ENCODE results near the gene CALCB. TPM values are rescaled to one million over a fixed set of nuclear protein-coding genes. Genes with fewer than 3 reads are reported as not detected.

CALCB gene
- total RNA-seq, 1 experiment from 2014 or later: not detected

- Histone ChIP-seq H3K23me2 (ENCODE audit: insufficient read length, low read depth, low read length, poor library complexity, severe bottlenecking) (peaks cover 8% of the 10 kb centered on the region), H2BK12ac (ENCODE audit: insufficient read length, low read depth, low read length) (no peak overlapping the region)
- TF ChIP-seq CTCF (conservative IDR thresholded peaks at IDR 0.05): no peak
These were observed 1.8 kb downstream of the CALCB start for GRCh38 chr11:15075162-15075526.

More at GRCh38 chr11:15075162-15075526, 1.8 kb downstream of the CALCB start:
- no peak overlapping the region for H4K5ac ChIP-seq (ENCODE audit: insufficient read length, low read depth, low read length)
- no peak overlapping the region for H2BK120ac ChIP-seq (ENCODE audit: low read depth, low read length, poor library complexity, severe bottlenecking)
- WGBS (ENCODE audit: extremely low coverage, insufficient read length, low lambda C conversion rate): no CpG with 5 or more reads among the region's 4 CpGs
- no peak for DNase-seq
- no peak overlapping the region for H2AK5ac ChIP-seq (ENCODE audit: insufficient read length, low read length)
- no peak overlapping the region for H3K9ac ChIP-seq (ENCODE audit: extremely low read depth, insufficient read length, low read length)
- no peak overlapping the region for H3K23ac ChIP-seq (ENCODE audit: insufficient read length, low read depth, low read length)
- Mint-ChIP-seq H3K4me1 (peaks cover 9 to 12% of the 10 kb centered on the region in 2 experiments), H3K27ac (no peak overlapping the region), H3K4me3 (no peak overlapping the region), H3K36me3 (ENCODE audit: insufficient read depth in 1 of 3, low read depth in 3 of 3) (peaks cover 0 to 9% (median under 1%) of the 10 kb centered on the region in 3 experiments; a peak in 5 of 7 replicates), H3K9me3 (peaks cover 15 to 19% of the 10 kb centered on the region in 2 experiments), H3K27me3 (ENCODE audit: low read depth) (peaks cover 17% of the 10 kb centered on the region)
- H3K14ac ChIP-seq (ENCODE audit: insufficient read depth, low read length): no peak overlapping the region
- no peaks in the 10 kb centered on the region; the same call in 1 of the 2 replicates for H3K27me3 ChIP-seq (ENCODE audit: insufficient read depth, low read length)
- H3K4me2 ChIP-seq (ENCODE audit: insufficient read depth, insufficient read length, low read length): no peak overlapping the region
- H2BK20ac ChIP-seq (ENCODE audit: low read depth, low read length, poor library complexity, severe bottlenecking): no peak overlapping the region
- H3K18ac ChIP-seq (ENCODE audit: insufficient read length, low read depth, low read length): no peak overlapping the region
- H4K20me1 ChIP-seq (ENCODE audit: control insufficient read depth, insufficient read depth, insufficient read length): no peaks in the 10 kb centered on the region
- H3K79me1 ChIP-seq (ENCODE audit: insufficient read depth, low read depth, low read length, poor library complexity, severe bottlenecking): no peaks in the 10 kb centered on the region
- H4K91ac ChIP-seq (ENCODE audit: insufficient read length, low read depth, low read length): no peak overlapping the region
- no peaks in the 10 kb centered on the region for H3K9me3 ChIP-seq (ENCODE audit: control insufficient read depth, low read depth, low read length)
- no peaks in the 10 kb centered on the region for H3K79me2 ChIP-seq (ENCODE audit: insufficient read depth, low read length)
- no peak overlapping the region for H4K8ac ChIP-seq (replicated peaks; ENCODE audit: insufficient read length, low read depth, low read length)
- H3K4ac ChIP-seq (ENCODE audit: low read depth, low read length): no peak overlapping the region
- no peak overlapping the region for H2AFZ ChIP-seq (ENCODE audit: low read length)
- no peaks in the 10 kb centered on the region for H3K4me1 ChIP-seq (ENCODE audit: insufficient read depth, low read length)
- H3T11ph ChIP-seq (ENCODE audit: low read length): no peak overlapping the region
- no peak overlapping the region for H3K56ac ChIP-seq (ENCODE audit: insufficient read length, low read depth, low read length)
- no peak overlapping the region for H3K27ac ChIP-seq (ENCODE audit: insufficient read length, low read depth, low read length)
- no peak overlapping the region for H2BK5ac ChIP-seq (ENCODE audit: insufficient read length, low read length)
- no peak overlapping the region for H2BK15ac ChIP-seq (ENCODE audit: low read depth, low read length)
